ENCODE results near the gene FGD5.

The FGD5 gene

GRCh38 chr3:14810801-14811661, 7.7 kb upstream of the FGD5 start:
- no peak overlapping the region for H3K4me3 ChIP-seq (replicated peaks; ENCODE audit: low read depth, low read length)
- no peak for DNase-seq (ENCODE audit: extremely low read depth, low read depth)
- TF ChIP-seq, protein P1, sequence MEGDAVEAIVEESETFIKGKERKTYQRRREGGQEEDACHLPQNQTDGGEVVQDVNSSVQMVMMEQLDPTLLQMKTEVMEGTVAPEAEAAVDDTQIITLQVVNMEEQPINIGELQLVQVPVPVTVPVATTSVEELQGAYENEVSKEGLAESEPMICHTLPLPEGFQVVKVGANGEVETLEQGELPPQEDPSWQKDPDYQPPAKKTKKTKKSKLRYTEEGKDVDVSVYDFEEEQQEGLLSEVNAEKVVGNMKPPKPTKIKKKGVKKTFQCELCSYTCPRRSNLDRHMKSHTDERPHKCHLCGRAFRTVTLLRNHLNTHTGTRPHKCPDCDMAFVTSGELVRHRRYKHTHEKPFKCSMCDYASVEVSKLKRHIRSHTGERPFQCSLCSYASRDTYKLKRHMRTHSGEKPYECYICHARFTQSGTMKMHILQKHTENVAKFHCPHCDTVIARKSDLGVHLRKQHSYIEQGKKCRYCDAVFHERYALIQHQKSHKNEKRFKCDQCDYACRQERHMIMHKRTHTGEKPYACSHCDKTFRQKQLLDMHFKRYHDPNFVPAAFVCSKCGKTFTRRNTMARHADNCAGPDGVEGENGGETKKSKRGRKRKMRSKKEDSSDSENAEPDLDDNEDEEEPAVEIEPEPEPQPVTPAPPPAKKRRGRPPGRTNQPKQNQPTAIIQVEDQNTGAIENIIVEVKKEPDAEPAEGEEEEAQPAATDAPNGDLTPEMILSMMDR (IDR thresholded peaks at IDR 0.05; ENCODE audit: low read depth, low read length, missing control alignments) = no peak

- no peak for DNase-seq (ENCODE audit: extremely low read depth, low read depth)
- H3K4me3 ChIP-seq (replicated peaks; ENCODE audit: low read depth, low read length) = no peak overlapping the region
- TF ChIP-seq, protein P1 (IDR thresholded peaks at IDR 0.05; ENCODE audit: low read depth, low read length, missing control alignments) = no peak
Measured at GRCh38 chr3:14811684-14812083, 7.1 kb upstream of the FGD5 start.

GRCh38 chr3:14812196-14812790, 6.5 kb upstream of the FGD5 start:
- TF ChIP-seq, protein P1 (IDR thresholded peaks at IDR 0.05; ENCODE audit: low read depth, low read length, missing control alignments) = no peak
- DNase-seq (ENCODE audit: extremely low read depth, low read depth) = no peak
- H3K4me3 ChIP-seq (replicated peaks; ENCODE audit: low read depth, low read length) = no peak overlapping the region

DNA sequence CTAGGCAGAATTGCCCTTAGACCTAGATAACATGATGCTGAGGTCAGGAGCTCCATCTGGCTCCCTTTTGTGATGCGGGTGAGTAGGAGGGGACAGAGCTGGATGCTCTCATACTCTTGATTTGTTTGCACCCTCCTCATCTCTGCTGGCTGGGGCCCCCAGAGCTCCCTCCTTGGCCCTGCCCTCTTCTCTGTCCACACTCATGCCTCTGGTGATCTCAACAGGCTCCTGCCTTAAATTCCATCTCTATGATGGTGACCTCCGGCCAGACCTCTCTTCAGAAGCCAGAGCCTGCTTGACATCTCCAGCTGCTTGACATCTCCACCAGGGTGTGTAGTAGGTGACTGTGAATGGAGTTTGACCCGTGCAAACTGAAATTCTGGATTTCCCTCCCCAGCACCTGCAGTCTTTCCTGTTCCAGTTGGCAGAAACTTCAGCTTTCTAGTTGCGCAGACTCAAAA, 4.3 kb upstream of the FGD5 start:
- H3K4me3 ChIP-seq (replicated peaks; ENCODE audit: low read depth, low read length) = no peak overlapping the region
- no peak for DNase-seq (ENCODE audit: extremely low read depth, low read depth)
- TF ChIP-seq, protein P1 (IDR thresholded peaks at IDR 0.05; ENCODE audit: low read depth, low read length, missing control alignments) = no peak

DNA sequence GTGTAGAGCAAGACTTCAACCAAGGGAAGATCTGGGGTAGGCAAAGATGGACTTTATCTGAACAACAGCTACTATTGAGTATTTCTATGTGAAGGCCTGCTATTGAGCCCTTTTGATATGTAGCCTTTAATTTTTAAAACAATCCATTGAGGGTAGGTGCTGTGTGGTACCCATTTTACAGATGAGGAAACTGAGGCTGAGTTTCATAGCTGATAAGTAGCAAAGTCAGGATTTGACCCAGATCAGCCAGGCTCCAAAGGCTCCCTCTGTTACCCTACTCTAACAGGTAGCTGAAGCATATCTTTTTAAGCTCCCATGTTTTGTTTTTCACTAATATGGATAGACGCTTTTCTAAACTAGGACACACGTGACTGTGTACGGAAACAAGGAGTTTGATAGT, 2.4 kb upstream of the FGD5 start:
- DNase-seq (ENCODE audit: extremely low read depth, low read depth) = no peak
- no peak overlapping the region for H3K4me3 ChIP-seq (replicated peaks; ENCODE audit: low read depth, low read length)
- TF ChIP-seq, protein P1 (IDR thresholded peaks at IDR 0.05; ENCODE audit: low read depth, low read length, missing control alignments) = no peak

DNA sequence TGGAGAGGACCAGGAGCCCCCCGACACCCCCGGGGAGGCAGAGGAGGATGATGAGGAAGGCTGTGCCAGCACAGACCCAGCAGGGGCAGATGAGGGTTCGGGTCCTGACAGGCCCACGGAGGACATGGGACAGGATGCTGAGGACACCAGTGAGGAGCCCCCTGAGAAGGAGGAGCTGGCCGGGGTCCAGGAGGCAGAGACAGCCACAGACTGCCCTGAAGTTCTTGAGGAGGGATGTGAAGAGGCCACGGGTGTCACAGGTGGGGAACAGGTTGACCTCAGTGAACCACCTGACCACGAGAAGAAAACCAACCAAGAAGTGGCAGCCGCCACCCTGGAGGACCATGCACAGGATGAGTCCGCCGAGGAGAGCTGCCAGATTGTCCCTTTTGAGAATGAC, 909 bp downstream of the FGD5 start:
- H3K4me3 ChIP-seq (replicated peaks; ENCODE audit: low read depth, low read length) = no peak overlapping the region
- TF ChIP-seq, protein P1 (IDR thresholded peaks at IDR 0.05; ENCODE audit: low read depth, low read length, missing control alignments) = no peak
- no peak for DNase-seq (ENCODE audit: extremely low read depth, low read depth)
